ENCODE results near the gene WDR83. TPM values are rescaled to one million over a fixed set of nuclear protein-coding genes. Genes with fewer than 3 reads are reported as not detected.

Gene WDR83
- total RNA-seq, 1 donor from 2014 or later = 4.6 TPM

DNA sequence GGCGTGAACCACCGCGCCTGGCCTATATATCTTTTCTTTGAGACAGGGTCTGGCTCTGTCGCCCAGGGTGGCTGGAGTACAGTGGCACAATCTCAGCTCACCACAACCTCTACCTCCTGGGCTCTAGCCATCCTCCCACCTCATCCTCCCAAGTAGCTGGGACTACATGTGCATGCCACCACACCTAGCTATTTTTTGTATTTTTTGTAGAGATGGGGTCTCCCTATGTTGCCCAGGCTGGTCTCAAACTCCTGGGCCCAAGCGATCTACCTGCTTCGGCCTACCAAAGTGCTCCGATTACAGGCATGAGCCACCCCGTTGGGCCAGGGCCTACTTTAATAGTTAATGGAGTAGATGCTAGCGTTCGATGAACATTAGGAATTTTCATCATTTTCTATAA, 53.7 kb downstream of the WDR83 start:
- no peak for DNase-seq

DNA sequence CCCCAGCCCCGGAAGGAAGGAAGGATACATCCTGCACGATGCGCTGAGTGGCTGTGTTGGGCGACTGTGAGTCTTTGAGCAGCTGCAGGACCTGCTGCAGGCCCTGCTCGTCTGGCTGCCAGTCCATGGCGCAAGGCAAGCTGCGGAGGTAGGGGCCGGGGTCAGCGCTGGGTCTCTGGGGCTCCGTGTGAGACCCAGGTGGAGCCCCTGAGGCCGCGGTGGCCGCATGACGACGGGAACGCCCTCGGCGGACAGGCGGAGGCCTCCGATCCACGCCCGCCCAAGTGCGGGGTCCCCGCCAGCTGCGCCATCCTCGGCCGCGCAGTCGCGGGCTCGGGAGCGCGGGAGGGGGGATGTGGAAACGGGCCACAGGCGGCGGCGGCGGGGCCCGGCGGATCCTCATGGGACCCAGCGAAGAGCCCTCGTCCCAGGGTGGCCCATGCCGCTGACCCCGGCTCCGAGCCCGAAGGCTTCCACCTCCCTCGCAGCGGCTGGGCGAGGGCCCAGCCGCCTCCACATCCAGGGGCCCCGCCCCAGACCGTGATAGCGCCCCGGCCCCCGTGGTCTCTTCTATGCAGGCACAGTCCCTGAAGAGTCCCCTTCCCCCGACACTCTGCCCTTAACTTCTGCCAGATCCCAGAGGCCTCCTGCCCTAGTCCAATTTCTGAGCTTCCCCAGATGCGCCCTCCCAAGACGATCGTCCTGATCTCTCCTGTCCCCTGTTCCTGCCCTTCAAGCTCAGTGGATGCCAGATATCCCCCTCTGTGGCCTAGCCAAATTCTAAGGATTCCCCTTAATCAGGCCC, 54.4 kb downstream of the WDR83 start:
- DNase-seq = no peak

DNA sequence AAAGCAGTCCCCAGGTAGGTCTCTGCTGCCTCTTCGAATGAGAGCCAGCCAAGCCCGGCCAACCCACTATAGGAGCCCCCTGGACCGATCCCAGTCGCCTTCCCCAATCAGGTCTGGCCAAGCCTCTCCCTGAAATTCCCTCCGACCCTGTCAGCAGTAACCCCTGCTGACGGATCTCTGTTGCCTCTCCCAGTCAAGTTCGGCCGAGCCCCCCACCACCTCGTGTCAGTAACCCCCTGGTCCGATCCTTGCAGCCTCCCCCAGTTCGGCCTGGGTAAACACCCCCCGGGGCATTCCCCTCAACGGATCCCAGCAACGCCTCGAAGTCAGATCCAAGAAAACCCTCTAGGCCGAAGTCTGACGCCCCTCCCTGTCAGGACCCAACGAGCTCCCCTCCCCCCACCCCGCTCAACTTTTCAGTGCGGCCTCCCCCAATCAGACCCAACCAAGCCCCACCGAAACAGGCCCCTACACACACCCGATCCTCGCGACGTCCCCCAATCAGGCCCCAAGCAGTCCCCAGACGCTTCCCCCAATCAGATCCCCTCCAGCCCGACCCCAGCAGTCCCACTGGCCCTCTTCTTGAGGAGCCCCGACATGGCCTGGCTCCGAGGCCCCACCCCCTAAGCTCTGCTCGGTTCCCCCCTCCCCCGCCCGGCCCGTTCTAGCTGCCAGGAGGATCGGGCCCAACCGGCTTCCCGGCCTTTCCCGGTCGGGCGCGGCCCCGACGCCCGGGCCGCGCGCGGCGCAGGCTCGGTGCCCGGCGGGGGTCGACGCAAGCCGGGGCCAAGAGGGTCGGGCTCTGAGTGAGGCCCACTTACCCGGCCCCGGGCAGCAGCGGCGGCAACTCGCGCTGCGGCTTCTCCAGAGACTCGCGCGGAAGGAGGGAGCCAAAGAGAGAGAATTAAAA, 55.3 kb downstream of the WDR83 start:
- peak; percentile 45 for DNase-seq

DNA sequence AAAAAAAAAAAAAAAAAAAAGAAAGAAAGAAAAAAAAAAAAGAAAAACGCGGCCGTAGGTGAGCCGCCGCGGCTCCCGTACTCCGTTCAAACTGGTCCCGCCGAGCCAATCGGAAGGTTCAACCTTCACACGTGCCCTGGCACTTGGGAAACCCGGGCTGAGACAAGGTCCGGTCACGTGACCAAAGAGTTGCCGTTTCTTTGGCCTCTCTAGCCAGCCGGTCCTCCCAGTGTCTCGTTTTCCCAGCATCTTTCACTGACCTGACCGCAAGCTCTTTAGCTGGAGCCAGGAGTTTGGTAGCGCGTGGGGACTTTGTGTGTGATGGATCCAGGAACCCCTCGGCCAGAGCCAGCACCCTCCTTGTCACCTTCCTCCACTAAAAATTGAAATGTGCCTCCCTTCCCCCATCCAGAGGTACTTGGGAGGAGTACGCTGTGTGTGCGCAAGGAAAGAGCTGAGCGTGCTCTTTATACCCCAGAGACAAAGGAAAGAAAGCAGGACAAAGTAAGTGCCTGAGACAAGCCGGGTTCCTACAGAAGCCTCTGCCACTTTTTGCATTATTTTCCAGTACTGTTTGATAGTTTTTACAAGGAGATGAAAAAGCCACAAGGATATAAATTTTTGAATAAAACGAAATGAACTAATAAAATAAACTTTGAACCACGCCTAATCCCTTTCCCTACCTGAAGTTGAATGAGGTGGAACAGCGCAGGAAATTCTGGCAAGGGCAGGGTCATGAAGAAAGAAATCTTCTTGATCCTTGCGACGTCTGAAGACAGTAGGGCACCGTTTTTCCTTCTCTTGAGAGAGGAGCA, 56.2 kb downstream of the WDR83 start:
- DNase-seq = peak; percentile 97

DNA sequence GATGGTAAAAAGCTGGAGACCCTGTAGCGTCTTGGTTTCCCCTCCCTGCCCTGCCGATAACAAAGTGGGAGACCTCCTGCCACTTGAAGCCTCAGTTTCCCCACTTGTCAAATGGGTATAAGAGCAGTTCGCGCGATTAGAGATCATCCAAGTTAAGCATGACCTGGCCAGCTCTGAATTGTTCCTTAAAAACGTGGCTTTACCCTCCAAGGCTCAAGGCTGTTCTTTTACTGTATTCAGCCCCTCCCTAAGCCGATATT, 56.7 kb downstream of the WDR83 start:
- DNase-seq = no peak

DNA sequence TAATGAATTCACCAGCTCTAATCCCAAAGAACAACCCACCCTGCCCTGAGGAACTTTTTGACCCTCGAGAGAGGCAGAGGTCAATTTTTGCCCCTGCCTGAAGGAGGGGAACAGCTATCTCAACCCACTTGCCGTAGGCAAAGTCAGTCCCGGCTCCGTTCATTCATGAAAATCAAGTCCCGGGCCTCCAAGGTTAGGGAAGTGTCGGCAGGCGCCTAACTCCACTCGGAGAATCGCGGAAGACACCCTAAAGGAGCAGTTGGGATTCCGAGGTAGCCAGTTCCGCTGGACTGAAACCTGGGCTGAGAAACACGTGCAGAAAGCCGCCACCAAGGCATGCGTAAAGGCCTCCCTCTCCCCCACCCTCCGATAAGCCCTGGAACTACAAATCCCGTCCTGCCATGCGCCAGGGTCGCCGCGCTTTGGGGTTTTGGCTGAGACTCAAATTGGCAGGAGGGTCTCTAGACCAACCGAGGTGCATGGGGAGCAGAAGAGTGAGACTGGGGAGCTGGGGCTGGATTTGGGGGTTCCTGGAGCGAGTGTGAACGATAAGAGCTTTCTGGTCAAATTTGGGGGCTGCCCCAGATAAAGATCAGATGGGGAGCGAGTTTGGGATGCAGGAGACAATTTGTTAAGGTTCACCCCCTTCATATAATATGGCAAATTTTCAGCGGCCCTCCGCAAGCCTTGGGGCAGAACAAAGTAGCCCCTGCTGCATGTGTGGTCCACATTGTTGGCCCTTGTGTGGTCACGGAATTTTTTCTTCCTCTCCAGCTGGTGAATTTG, 57.2 kb downstream of the WDR83 start, which contains the start of gene TNPO2:
Gene TNPO2 (minus strand): TSS at position 292 of the 786 bp plus-strand sequence. CDS start 2,955 bp downstream, outside the sequence.
- DNase-seq = no peak

Small RNA genes within 50 kb of the gene (small RNA-seq; reads per million reads assigned to genes)
- gene SNORD41 (ENCODE audit: low replicate concordance) = 46.1 reads per million, percentile 95 among the genes with 10 or more reads in this experiment

Other genes with a start within 250 kb of the WDR83 start
- gene ZNF443, start 225.8 kb upstream of the WDR83 start, total RNA-seq = 7.5 TPM
- 10.3 TPM for gene ZNF709, start 182.0 kb upstream of the WDR83 start, total RNA-seq
- gene ZNF564, start 115.3 kb upstream of the WDR83 start, total RNA-seq = 21.3 TPM
- 4.5 TPM for gene ZNF490, start 56.0 kb upstream of the WDR83 start, total RNA-seq
- 18.1 TPM for gene ZNF791, start 55.9 kb upstream of the WDR83 start, total RNA-seq
- gene MAN2B1, start 65 bp upstream of the WDR83 start, total RNA-seq = 29.9 TPM
- gene DHPS, start 15.1 kb downstream of the WDR83 start, total RNA-seq = 42.4 TPM
- gene GNG14, start 21.2 kb downstream of the WDR83 start, total RNA-seq = not detected
- gene FBXW9, start 29.8 kb downstream of the WDR83 start, total RNA-seq = 3.5 TPM
- 31.6 TPM for gene TNPO2, start 57.1 kb downstream of the WDR83 start, total RNA-seq
- 98.1 TPM for gene TRIR, start 67.9 kb downstream of the WDR83 start, total RNA-seq
- 36.6 TPM for gene GET3, start 70.7 kb downstream of the WDR83 start, total RNA-seq
- gene BEST2, start 85.0 kb downstream of the WDR83 start, total RNA-seq = 0.99 TPM
- gene HOOK2, start 108.7 kb downstream of the WDR83 start, total RNA-seq = 31.8 TPM
- gene JUNB, start 124.7 kb downstream of the WDR83 start, total RNA-seq = 151 TPM
- 164 TPM for gene PRDX2, start 135.0 kb downstream of the WDR83 start, total RNA-seq
- 0.39 TPM for gene THSD8, start 135.3 kb downstream of the WDR83 start, total RNA-seq
- gene RNASEH2A, start 139.8 kb downstream of the WDR83 start, total RNA-seq = 7.2 TPM
- not detected for gene RTBDN, start 167.8 kb downstream of the WDR83 start, total RNA-seq
- gene MAST1, start 171.7 kb downstream of the WDR83 start, total RNA-seq = 0.49 TPM
- gene DNASE2, start 214.6 kb downstream of the WDR83 start, total RNA-seq = 14.1 TPM
- gene KLF1, start 220.4 kb downstream of the WDR83 start, total RNA-seq = 1.7 TPM
- 20.4 TPM for gene GCDH, start 224.4 kb downstream of the WDR83 start, total RNA-seq